Activated naive CD8-positive, alpha-beta T cell treated with anti-CD3 and anti-CD28 coated beads for 36 hours (primary cell): ENCODE measurements around the gene SMC6. TPM values are rescaled to one million over a fixed set of nuclear protein-coding genes. Genes with fewer than 3 reads are reported as not detected.

Source experiments
- DNase-seq: peaks from one replicate; pipeline ENCODE4 v3.0.0; 2021
- H3K27ac Mint-ChIP-seq: one replicate; pipeline ENCODE4 v1.8.0; 2022; ENCODE audit warnings: mild to moderate bottlenecking, moderate library complexity, mixed read lengths
- H3K27me3 Mint-ChIP-seq: one replicate; pipeline ENCODE4 v1.8.0; 2022; ENCODE audit warnings: mild to moderate bottlenecking, mixed read lengths
- H3K36me3 Mint-ChIP-seq: one replicate; pipeline ENCODE4 v1.8.0; 2021; ENCODE audit warnings: mild to moderate bottlenecking, mixed read lengths
- H3K4me1 Mint-ChIP-seq: one replicate; pipeline ENCODE4 v1.8.0; 2021; ENCODE audit warnings: mixed read lengths
- H3K4me3 Mint-ChIP-seq: one replicate; pipeline ENCODE4 v1.8.0; 2022; ENCODE audit warnings: mild to moderate bottlenecking, moderate library complexity, mixed read lengths
- H3K9me3 Mint-ChIP-seq: one replicate; pipeline ENCODE4 v1.8.0; 2022; ENCODE audit warnings: mixed read lengths
- total RNA-seq, 2 experiments: library from RNA; stranded (reverse); gene quantifications; one replicate each; pipeline ENCODE4 v1.2.3, GENCODE V29; 2021

Gene SMC6
- total RNA-seq, 2 experiments from 2014 or later = 22.5 TPM

- no peak for DNase-seq
- no peak overlapping the region for H3K27ac Mint-ChIP-seq
- no peaks in the 10 kb centered on the region for H3K9me3 Mint-ChIP-seq
Measured at GRCh38 chr2:17781482-17781881, 27.9 kb upstream of the SMC6 start.

DNA sequence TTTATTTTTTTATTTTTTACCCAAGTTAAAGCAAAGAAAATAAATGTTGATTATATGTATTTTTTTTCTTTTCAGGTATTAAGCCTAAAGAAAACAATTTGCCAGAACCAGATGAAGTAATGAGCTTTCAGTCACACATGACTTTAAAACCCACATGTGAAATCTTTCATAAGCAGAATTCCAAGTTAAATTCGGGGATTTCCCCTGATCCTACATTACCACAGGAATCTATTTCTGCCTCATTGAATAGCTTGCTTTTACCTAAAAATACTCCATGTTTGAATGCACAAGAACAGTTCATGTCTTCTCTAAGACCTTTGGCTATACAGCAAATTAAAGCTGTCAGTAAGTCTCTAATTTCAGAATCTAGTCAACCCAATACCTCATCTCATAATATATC, 26.9 kb upstream of the SMC6 start:
- Mint-ChIP-seq H3K27me3 (no peaks in the 10 kb centered on the region), H3K4me3 (no peak overlapping the region), H3K27ac (no peak overlapping the region), H3K9me3 (no peaks in the 10 kb centered on the region), H3K36me3 (peaks cover 43% of the 10 kb centered on the region), H3K4me1 (no peaks in the 10 kb centered on the region)
- DNase-seq = no peak

More at GRCh38 chr2:17781482-17781881, 27.9 kb upstream of the SMC6 start:
- Mint-ChIP-seq H3K36me3 (peaks cover 39% of the 10 kb centered on the region), H3K27me3 (no peaks in the 10 kb centered on the region), H3K4me3 (no peak overlapping the region), H3K4me1 (no peaks in the 10 kb centered on the region)

GRCh38 chr2:17772532-17772931, 18.9 kb upstream of the SMC6 start:
- H3K4me1 Mint-ChIP-seq = no peaks in the 10 kb centered on the region
- no peaks in the 10 kb centered on the region for H3K9me3 Mint-ChIP-seq
- peaks cover 17% of the 10 kb centered on the region for H3K36me3 Mint-ChIP-seq
- no peak for DNase-seq
- H3K27me3 Mint-ChIP-seq = no peaks in the 10 kb centered on the region
- H3K27ac Mint-ChIP-seq = no peak overlapping the region
- no peak overlapping the region for H3K4me3 Mint-ChIP-seq

DNA sequence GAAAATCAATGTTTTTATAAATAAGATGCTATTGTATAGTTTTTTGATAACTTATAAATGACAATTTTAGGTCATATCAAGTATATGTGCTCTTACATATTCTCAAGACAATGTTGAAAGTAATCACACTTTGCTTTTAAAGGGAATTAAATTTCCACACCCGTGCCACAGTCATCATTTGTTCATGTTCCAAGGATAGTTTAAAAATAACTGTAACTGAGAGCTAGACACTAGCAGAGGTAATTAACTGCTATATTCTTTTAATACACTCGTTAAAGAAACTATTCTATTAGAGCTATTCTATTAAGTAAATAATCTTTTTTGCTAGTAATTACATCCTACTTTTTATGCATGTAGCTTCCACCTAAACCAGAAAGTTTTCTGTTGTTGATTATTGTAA, 18.3 kb upstream of the SMC6 start:
- Mint-ChIP-seq H3K4me1 (no peaks in the 10 kb centered on the region), H3K36me3 (peaks cover 20% of the 10 kb centered on the region), H3K4me3 (no peak overlapping the region), H3K9me3 (no peaks in the 10 kb centered on the region), H3K27me3 (no peaks in the 10 kb centered on the region), H3K27ac (no peak overlapping the region)
- no peak for DNase-seq

GRCh38 chr2:17768894-17769293, 15.3 kb upstream of the SMC6 start:
- H3K36me3 Mint-ChIP-seq = peaks cover 19% of the 10 kb centered on the region
- H3K9me3 Mint-ChIP-seq = no peaks in the 10 kb centered on the region
- no peak overlapping the region for H3K27ac Mint-ChIP-seq
- no peaks in the 10 kb centered on the region for H3K27me3 Mint-ChIP-seq
- DNase-seq = no peak
- H3K4me3 Mint-ChIP-seq = no peak overlapping the region
- H3K4me1 Mint-ChIP-seq = no peaks in the 10 kb centered on the region

GRCh38 chr2:17765398-17765797, 11.8 kb upstream of the SMC6 start:
- Mint-ChIP-seq H3K36me3 (peaks cover 24% of the 10 kb centered on the region), H3K4me3 (no peak overlapping the region), H3K27me3 (no peaks in the 10 kb centered on the region), H3K27ac (no peak overlapping the region), H3K9me3 (no peaks in the 10 kb centered on the region), H3K4me1 (no peaks in the 10 kb centered on the region)
- DNase-seq = no peak

DNA sequence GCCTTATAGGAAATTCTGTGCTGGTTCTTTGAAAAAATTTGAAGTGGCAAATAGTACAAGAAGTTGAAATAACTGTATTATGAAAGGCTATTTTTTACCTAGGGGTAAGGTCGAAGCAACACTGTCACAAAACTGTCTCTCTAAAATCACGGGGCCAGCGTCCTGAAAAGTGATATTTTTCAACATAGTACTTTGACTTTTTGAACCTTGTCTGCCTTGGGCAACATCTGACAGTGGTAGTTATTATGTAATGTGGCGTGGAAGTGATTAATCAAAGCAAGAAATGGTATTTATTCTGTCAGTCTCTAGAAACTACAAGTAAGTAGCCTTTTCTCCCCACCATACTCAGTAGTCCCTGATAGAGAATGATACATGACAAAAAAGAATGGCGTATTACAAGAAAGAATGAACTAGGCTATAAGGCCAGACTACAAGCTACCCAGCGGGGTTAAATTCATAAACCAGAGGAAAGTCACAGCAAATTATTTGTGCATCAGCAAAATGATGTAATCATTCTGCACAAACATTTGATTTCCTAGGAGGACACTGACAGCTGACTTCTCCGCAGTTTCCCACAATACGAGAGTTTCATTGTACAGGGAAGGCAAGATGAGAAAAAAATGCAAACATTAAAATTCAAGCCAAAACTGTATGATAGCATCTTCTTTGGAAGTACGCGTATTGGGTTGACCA, 10.2 kb upstream of the SMC6 start:
- Mint-ChIP-seq H3K27ac (no peak overlapping the region), H3K9me3 (no peaks in the 10 kb centered on the region), H3K4me1 (no peaks in the 10 kb centered on the region), H3K27me3 (no peaks in the 10 kb centered on the region), H3K4me3 (no peak overlapping the region), H3K36me3 (peaks cover 26% of the 10 kb centered on the region)
- no peak for DNase-seq

DNA sequence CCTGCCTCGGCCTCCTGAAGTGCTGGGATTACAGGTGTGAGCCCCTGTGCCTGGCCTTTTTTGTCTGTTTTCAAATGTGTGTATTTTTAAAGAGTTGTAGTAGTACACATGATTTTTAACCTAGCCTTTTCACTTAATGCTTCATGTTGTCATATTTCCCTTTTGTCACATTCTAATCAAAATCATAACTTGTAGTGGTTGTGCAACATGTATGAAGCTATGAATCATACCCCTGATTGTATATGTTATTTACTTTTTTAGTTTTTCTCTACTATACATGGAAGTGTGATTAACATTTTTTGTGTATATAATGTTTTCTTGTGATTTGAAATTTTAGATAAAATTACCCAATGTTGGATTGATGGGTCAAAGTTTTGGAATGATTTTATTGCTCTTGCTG, 8.8 kb upstream of the SMC6 start:
- Mint-ChIP-seq H3K27ac (no peak overlapping the region), H3K27me3 (no peaks in the 10 kb centered on the region), H3K36me3 (peaks cover 24% of the 10 kb centered on the region), H3K4me3 (no peak overlapping the region), H3K4me1 (peaks cover 5% of the 10 kb centered on the region), H3K9me3 (no peaks in the 10 kb centered on the region)
- no peak for DNase-seq

GRCh38 chr2:17759805-17760204, 6.2 kb upstream of the SMC6 start:
- Mint-ChIP-seq H3K4me1 (peaks cover 12% of the 10 kb centered on the region), H3K9me3 (no peaks in the 10 kb centered on the region), H3K36me3 (peaks cover 17% of the 10 kb centered on the region), H3K4me3 (no peak overlapping the region), H3K27ac (no peak overlapping the region), H3K27me3 (no peaks in the 10 kb centered on the region)
- no peak for DNase-seq

DNA sequence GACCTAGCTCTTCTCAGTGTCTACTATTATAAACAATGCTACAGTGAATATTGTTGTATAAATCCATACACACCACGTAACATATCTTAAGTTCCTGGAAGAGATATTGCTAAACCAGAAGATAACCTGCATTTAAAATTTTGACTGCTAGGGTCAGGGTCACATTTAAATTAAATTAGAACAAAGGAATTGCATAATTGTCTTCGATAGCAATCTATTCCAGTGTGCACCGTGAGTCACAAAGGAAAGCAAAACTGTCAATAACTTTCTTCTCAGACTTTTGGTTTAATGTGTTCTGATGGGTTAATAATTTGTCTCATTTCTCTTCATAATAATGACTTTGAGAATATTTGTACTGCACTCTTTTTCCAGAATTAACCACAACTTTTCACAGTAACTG, 4.5 kb upstream of the SMC6 start:
- Mint-ChIP-seq H3K4me3 (no peak overlapping the region), H3K36me3 (peaks cover 10% of the 10 kb centered on the region), H3K4me1 (peaks cover 12% of the 10 kb centered on the region), H3K27me3 (no peaks in the 10 kb centered on the region), H3K27ac (no peak overlapping the region), H3K9me3 (no peaks in the 10 kb centered on the region)
- DNase-seq = no peak

DNA sequence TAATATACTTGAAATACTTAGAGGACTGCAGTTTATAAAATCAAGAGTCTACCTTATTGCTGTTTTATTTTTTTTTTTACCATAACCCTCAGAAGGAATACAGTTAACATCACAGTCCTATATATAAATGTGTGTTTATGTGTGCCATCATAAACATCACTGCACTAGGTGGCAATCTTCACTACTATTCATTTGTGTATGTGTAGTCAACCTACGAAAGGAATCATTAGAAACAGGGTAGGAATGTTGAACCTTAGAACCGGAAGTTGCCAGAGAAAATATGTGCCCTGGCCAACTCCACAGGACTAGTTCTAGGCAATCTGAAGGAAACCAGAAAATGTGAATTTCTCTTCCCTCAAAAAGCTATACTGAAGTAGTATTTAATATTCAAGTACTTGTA, 3.7 kb upstream of the SMC6 start:
- Mint-ChIP-seq H3K27me3 (no peaks in the 10 kb centered on the region), H3K36me3 (peaks cover 10% of the 10 kb centered on the region), H3K27ac (no peak overlapping the region), H3K4me1 (peaks cover 16% of the 10 kb centered on the region), H3K9me3 (no peaks in the 10 kb centered on the region), H3K4me3 (no peak overlapping the region)
- DNase-seq = no peak

GRCh38 chr2:17756668-17757067, 3.1 kb upstream of the SMC6 start:
- Mint-ChIP-seq H3K4me1 (peaks cover 20% of the 10 kb centered on the region), H3K36me3 (peaks cover 12% of the 10 kb centered on the region), H3K9me3 (no peaks in the 10 kb centered on the region), H3K4me3 (no peak overlapping the region), H3K27me3 (no peaks in the 10 kb centered on the region), H3K27ac (no peak overlapping the region)
- DNase-seq = no peak

- H3K27ac Mint-ChIP-seq = peak overlapping the region; percentile 97
- no peak for DNase-seq
- H3K36me3 Mint-ChIP-seq = peaks cover 5% of the 10 kb centered on the region
- H3K9me3 Mint-ChIP-seq = no peaks in the 10 kb centered on the region
- peaks cover 25% of the 10 kb centered on the region for H3K4me1 Mint-ChIP-seq
- H3K4me3 Mint-ChIP-seq = peak overlapping the region; percentile 89
- H3K27me3 Mint-ChIP-seq = no peaks in the 10 kb centered on the region
Measured at GRCh38 chr2:17754773-17755425, 1.3 kb upstream of the SMC6 start.

DNA sequence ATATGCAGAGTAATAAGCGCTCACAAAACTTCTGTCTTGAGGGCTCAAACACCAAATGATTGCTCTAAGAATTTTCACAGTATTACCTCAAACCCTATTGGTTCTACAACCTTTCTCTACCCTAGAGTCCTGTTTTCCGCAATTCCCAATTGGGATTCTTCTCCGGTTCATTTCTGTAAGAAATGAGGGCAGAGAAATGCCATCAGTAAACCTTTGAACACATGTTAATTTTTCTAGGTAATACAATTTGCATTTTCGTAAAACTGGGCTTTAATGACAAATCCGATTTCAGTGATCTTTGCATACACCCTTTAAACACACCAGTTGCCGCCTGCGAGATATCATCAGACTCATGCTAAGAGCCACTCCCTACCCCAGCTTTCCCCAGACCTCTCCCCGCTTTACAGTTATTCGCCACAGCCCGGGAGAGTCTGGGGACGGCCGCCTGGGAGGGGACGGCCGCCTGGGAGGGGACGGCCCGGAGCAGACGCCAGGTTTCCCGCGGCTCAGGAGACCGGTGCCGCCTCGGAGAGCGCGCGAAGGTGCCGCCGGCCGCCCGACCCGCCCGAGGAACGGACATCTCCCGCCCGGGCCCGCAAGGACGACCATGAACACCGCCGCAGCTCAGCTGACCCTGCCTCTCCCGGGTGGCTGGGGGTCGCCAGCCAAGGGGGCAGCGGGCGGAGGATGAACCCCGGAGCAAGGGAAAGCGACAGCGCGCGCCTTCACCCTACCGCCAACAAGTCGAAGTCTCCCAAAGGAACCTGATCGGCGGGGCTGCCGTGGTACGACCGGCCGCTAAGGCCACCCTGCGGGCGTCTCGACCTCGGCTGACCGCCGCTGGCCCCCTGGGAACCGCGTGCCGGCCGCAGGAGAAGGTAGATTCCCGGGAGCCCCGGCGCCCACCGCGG, 463 bp downstream of the SMC6 start:
- Mint-ChIP-seq H3K27me3 (no peaks in the 10 kb centered on the region), H3K27ac (peak overlapping the region; percentile 97), H3K4me3 (peak overlapping the region; percentile 89), H3K4me1 (peaks cover 28% of the 10 kb centered on the region), H3K9me3 (no peaks in the 10 kb centered on the region), H3K36me3 (peaks cover 5% of the 10 kb centered on the region)
- peak; percentile 58 for DNase-seq

DNA sequence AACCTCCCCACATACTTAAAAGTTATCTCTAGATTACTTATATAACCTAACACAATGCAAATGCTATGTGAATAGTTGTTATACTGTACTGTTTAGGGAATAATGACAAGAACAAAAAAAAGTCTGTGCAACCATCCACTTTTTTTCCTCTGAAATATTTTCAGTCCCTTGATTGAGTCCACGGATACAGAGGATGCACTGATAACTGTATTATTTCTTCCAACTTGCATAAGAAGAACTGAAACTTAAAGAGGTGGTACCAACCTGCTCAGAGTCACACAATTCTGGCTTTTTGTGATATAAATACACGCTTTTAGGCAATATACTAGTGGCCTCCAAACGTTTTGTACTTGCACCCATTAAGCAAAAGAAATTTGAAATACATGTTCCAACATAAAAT, 1.4 kb downstream of the SMC6 start:
- Mint-ChIP-seq H3K4me1 (peaks cover 29% of the 10 kb centered on the region), H3K9me3 (no peaks in the 10 kb centered on the region)

More for the DNA sequence above, 1.4 kb downstream of the SMC6 start:
- Mint-ChIP-seq H3K36me3 (peaks cover 9% of the 10 kb centered on the region), H3K4me3 (peak overlapping the region; percentile 89), H3K27me3 (no peaks in the 10 kb centered on the region), H3K27ac (peak overlapping the region; percentile 20)
- DNase-seq = no peak
